Retina (tissue), 1 donor: ENCODE data around the gene CDK3.
"Not testable (repeated sequence)": the region's sequence is repeated elsewhere in the genome, so short reads cannot be mapped to it uniquely, and the experiment has no call there.

Source experiments
- DNase-seq: peaks from one replicate; pipeline ENCODE4 v3.0.0-alpha.2; 2016

CDK3 gene

GRCh38 chr17:76017481-76018339 is 17.1 kb downstream of the CDK3 start:
- DNase-seq, result no peak

GRCh38 chr17:76018340-76018680 is 17.7 kb downstream of the CDK3 start:
- DNase-seq, result no peak

GRCh38 chr17:76018801-76019200 is 18.1 kb downstream of the CDK3 start:
- no peak for DNase-seq

GRCh38 chr17:76019833-76020467 is 19.3 kb downstream of the CDK3 start:
- no peak for DNase-seq

GRCh38 chr17:76022285-76022684 is 21.6 kb downstream of the CDK3 start:
- DNase-seq, result no peak

- DNase-seq, result no peak
These were observed 22.6 kb downstream of the CDK3 start for GRCh38 chr17:76022973-76023899.

- DNase-seq, result no peak
These were observed 23.2 kb downstream of the CDK3 start for GRCh38 chr17:76023900-76024237.

GRCh38 chr17:76024353-76024752 is 23.7 kb downstream of the CDK3 start:
- no peak for DNase-seq

- no peak for DNase-seq
These were observed 24.6 kb downstream of the CDK3 start for GRCh38 chr17:76025294-76025693.

GRCh38 chr17:76026714-76027158 is 26.1 kb downstream of the CDK3 start:
- DNase-seq, result no peak

GRCh38 chr17:76027159-76027839 is 26.6 kb downstream of the CDK3 start, which contains the start of gene EVPL:
EVPL (minus strand) TSS chr17:76027306; CDS start chr17:76027198, 108 bp downstream.
- no peak for DNase-seq

- DNase-seq, result no peak
These were observed 31.6 kb downstream of the CDK3 start for GRCh38 chr17:76032073-76032779.

GRCh38 chr17:76032780-76033108 is 32.1 kb downstream of the CDK3 start:
- no peak for DNase-seq

GRCh38 chr17:76033139-76033538 is 32.5 kb downstream of the CDK3 start:
- DNase-seq, result no peak

GRCh38 chr17:76034428-76035350 is 34.0 kb downstream of the CDK3 start:
- DNase-seq, result no peak

- DNase-seq, result no peak
These were observed 36.0 kb downstream of the CDK3 start for GRCh38 chr17:76036497-76037261.

GRCh38 chr17:76038050-76038449 is 37.4 kb downstream of the CDK3 start:
- DNase-seq, result no peak

- no peak for DNase-seq
These were observed 38.5 kb downstream of the CDK3 start for GRCh38 chr17:76039121-76039520.

- no peak for DNase-seq
These were observed 39.7 kb downstream of the CDK3 start for GRCh38 chr17:76040376-76040775.

- not testable (repeated sequence) for DNase-seq
These were observed 42.2 kb downstream of the CDK3 start for GRCh38 chr17:76042868-76043267.
